H1 (cell line): Measurements from ENCODE around the gene ALG14. TPM values are rescaled to one million over a fixed set of nuclear protein-coding genes. Genes with fewer than 3 reads are reported as not detected.

ENCODE experiments used
- CTCF ChIA-PET: fragments of 300-600 bp; sonication (Branson Sonifier 250); formaldehyde crosslinking; loops from one replicate; lab custom pipeline; 2021; ENCODE audit not compliant: partially characterized antibody; lab: Charles Lee
- POLR2A ChIA-PET: fragments of 300-600 bp; sonication (Branson Sonifier 250); formaldehyde crosslinking; loops from one replicate; lab custom pipeline; 2021; ENCODE audit warnings: inconsistent platforms; ENCODE audit not compliant: partially characterized antibody; lab: Charles Lee
- DNase-seq, 2 experiments: peaks; one replicate each; pipeline versions ENCODE4 v3.0.0 to v3.0.0-alpha.2; 2010 to 2022; ENCODE audit warnings: low spot score in 2 of 2, low read depth in 1 of 2, mixed read lengths in 1 of 2
- FAIRE-seq: peaks from 2 replicates; lab custom pipeline; 2011; peaks lifted over from hg19 to GRCh38; lab: Jason Lieb, UNC
- H2AFZ ChIP-seq: 2 replicates; pipeline ENCODE4 v1.8.1; 2012; ENCODE audit warnings: low read length, inconsistent platforms
- H2AK5ac ChIP-seq: 2 replicates; pipeline ENCODE4 v1.6.1; 2013; ENCODE audit warnings: low read depth, low read length
- H2BK120ac ChIP-seq: replicated peaks from 2 replicates; pipeline ENCODE3; 2013; ENCODE audit warnings: low read depth, low read length, inconsistent platforms
- H2BK12ac ChIP-seq: 2 replicates; pipeline ENCODE4 v1.6.1; 2013; ENCODE audit warnings: low read depth, low read length
- H2BK15ac ChIP-seq: 2 replicates; pipeline ENCODE4 v1.6.1; 2013; ENCODE audit warnings: low read length
- H2BK20ac ChIP-seq: 2 replicates; pipeline ENCODE4 v1.6.1; 2013; ENCODE audit warnings: low read length
- H2BK5ac ChIP-seq: 2 replicates; pipeline ENCODE4 v1.6.1; 2013; ENCODE audit warnings: low read depth, low read length
- H3K14ac ChIP-seq: 2 replicates; pipeline ENCODE4 v1.6.1; 2013; ENCODE audit warnings: inconsistent platforms; ENCODE audit not compliant: insufficient read length
- H3K18ac ChIP-seq: 2 replicates; pipeline ENCODE4 v1.6.1; 2013; ENCODE audit warnings: low read length; ENCODE audit errors: extremely low read depth
- H3K23ac ChIP-seq: 2 replicates; pipeline ENCODE4 v1.6.1; 2013; ENCODE audit warnings: inconsistent platforms; ENCODE audit not compliant: insufficient read length
- H3K23me2 ChIP-seq: 2 replicates; pipeline ENCODE4 v1.6.1; 2013; ENCODE audit warnings: low read depth, low read length
- H3K27ac ChIP-seq: 2 replicates; pipeline ENCODE4 v1.6.1; 2011; ENCODE audit warnings: low read depth, low read length, inconsistent platforms
- H3K27me3 ChIP-seq, 4 experiments: replicated peaks in 1 of 4; 1 replicate in 1 of 4; 2 replicates in 3 of 4; pipeline versions ENCODE4 v1.6.1 to v1.8.1; 2011 to 2013; ENCODE audit warnings: low read length in 3 of 4, mild to moderate bottlenecking in 3 of 4, inconsistent platforms in 2 of 4, mixed read lengths in 2 of 4, moderate library complexity in 1 of 4; ENCODE audit not compliant: control insufficient read depth in 3 of 4, insufficient read depth in 3 of 4; ENCODE audit errors: extremely low read depth in 1 of 4
- H3K36me3 ChIP-seq, 4 experiments: 2 replicates each; pipeline versions ENCODE4 v1.6.1 to v1.8.1; 2011 to 2013; ENCODE audit warnings: mild to moderate bottlenecking in 4 of 4, low read length in 3 of 4, moderate library complexity in 2 of 4, control low read depth in 1 of 4, inconsistent platforms in 1 of 4; ENCODE audit not compliant: insufficient read depth in 4 of 4, control insufficient read depth in 2 of 4
- H3K4ac ChIP-seq: replicated peaks from 2 replicates; pipeline ENCODE3; 2013; ENCODE audit warnings: low read length, low read depth, mixed read lengths, inconsistent platforms; ENCODE audit not compliant: insufficient read length
- H3K4me1 ChIP-seq, 4 experiments: replicated peaks in 1 of 4; 1 replicate in 1 of 4; 2 replicates in 3 of 4; pipeline versions ENCODE4 v1.6.1 to v1.8.1; 2011 to 2013; ENCODE audit warnings: low read length in 3 of 4, inconsistent platforms in 2 of 4, mixed read lengths in 1 of 4; ENCODE audit not compliant: insufficient read depth in 4 of 4, control insufficient read depth in 3 of 4
- H3K4me2 ChIP-seq, 2 experiments: 2 replicates each; pipeline versions ENCODE4 v1.6.1 to v1.8.1; 2011 to 2013; ENCODE audit warnings: low read depth in 2 of 2, low read length in 2 of 2, control low read depth in 1 of 2, inconsistent platforms in 1 of 2, mild to moderate bottlenecking in 1 of 2; ENCODE audit not compliant: insufficient read depth in 1 of 2
- H3K4me3 ChIP-seq, 4 experiments: fragments of 200-600, 300-600 bp in 1 of 4; sonication (generic), shearing (Covaris generic), sonication (Bioruptor Twin) in 1 of 4; 2 replicates each; pipeline versions ENCODE4 v1.5.1 to v1.8.1; 2011 to 2016; ENCODE audit warnings: low read length in 4 of 4, low read depth in 3 of 4, control low read depth in 2 of 4, inconsistent platforms in 2 of 4, mild to moderate bottlenecking in 2 of 4, mixed read lengths in 1 of 4, moderate library complexity in 1 of 4; ENCODE audit not compliant: insufficient read depth in 2 of 4; ENCODE audit errors: extremely low read depth in 1 of 4
- H3K56ac ChIP-seq: replicated peaks from 2 replicates; pipeline ENCODE3; 2013; ENCODE audit warnings: low read depth, mild to moderate bottlenecking, mixed read lengths, low read length, inconsistent platforms; ENCODE audit not compliant: insufficient read length
- H3K79me1 ChIP-seq: 2 replicates; pipeline ENCODE4 v1.6.1; 2013; ENCODE audit warnings: low read depth, low read length, control low read depth
- H3K79me2 ChIP-seq, 2 experiments: 2 replicates each; pipeline versions ENCODE4 v1.6.1 to v1.8.1; 2012 to 2013; ENCODE audit warnings: low read length in 2 of 2, mild to moderate bottlenecking in 2 of 2, inconsistent platforms in 1 of 2; ENCODE audit not compliant: insufficient read depth in 2 of 2, control insufficient read depth in 1 of 2
- H3K9ac ChIP-seq, 4 experiments: replicated peaks in 1 of 4; 1 replicate in 1 of 4; 2 replicates in 3 of 4; pipeline versions ENCODE4 v1.6.1 to v1.8.1; 2011 to 2013; ENCODE audit warnings: low read depth in 3 of 4, low read length in 3 of 4, control low read depth in 2 of 4, mild to moderate bottlenecking in 2 of 4, moderate library complexity in 2 of 4, inconsistent platforms in 1 of 4; ENCODE audit errors: extremely low read depth in 1 of 4
- H3K9me3 ChIP-seq, 2 experiments: 2 replicates each; pipeline versions ENCODE4 v1.6.1 to v1.8.1; 2012 to 2013; ENCODE audit warnings: mild to moderate bottlenecking in 2 of 2, moderate library complexity in 2 of 2, control low read depth in 1 of 2, inconsistent platforms in 1 of 2, low read depth in 1 of 2, low read length in 1 of 2, mixed read lengths in 1 of 2; ENCODE audit not compliant: insufficient read depth in 2 of 2
- H4K20me1 ChIP-seq, 2 experiments: replicated peaks in 1 of 2; 2 replicates each; pipeline versions ENCODE3 to v1.8.1; 2011 to 2013; ENCODE audit warnings: inconsistent platforms in 2 of 2, low read length in 2 of 2, mild to moderate bottlenecking in 1 of 2; ENCODE audit not compliant: insufficient read depth in 2 of 2, control insufficient read depth in 1 of 2
- H4K5ac ChIP-seq: 2 replicates; pipeline ENCODE4 v1.6.1; 2013; ENCODE audit warnings: low read length, low read depth, mixed read lengths, inconsistent platforms; ENCODE audit not compliant: insufficient read length
- H4K8ac ChIP-seq: 2 replicates; pipeline ENCODE4 v1.8.0; 2013; ENCODE audit warnings: mild to moderate bottlenecking, moderate library complexity, low read length, inconsistent platforms; ENCODE audit not compliant: insufficient read depth; ENCODE audit errors: extremely low read depth
- H4K91ac ChIP-seq: replicated peaks from 2 replicates; pipeline ENCODE3; 2013; ENCODE audit warnings: low read length, mixed read lengths, inconsistent platforms; ENCODE audit not compliant: insufficient read length
- BRCA1 ChIP-seq: IDR thresholded peaks from 2 replicates; pipeline ENCODE4 v1.6.1; 2012; ENCODE audit warnings: low read depth, low read length, improper control_type of control experiment
- CREB1 ChIP-seq: IDR thresholded peaks from 2 replicates; pipeline ENCODE4 v1.6.1; 2012; ENCODE audit warnings: inconsistent platforms
- JUN ChIP-seq: IDR thresholded peaks from 2 replicates; pipeline ENCODE4 v1.6.1; 2011; ENCODE audit warnings: low read depth, mild to moderate bottlenecking, improper control_type of control experiment, low read length
- NRF1 ChIP-seq: IDR thresholded peaks from 2 replicates; pipeline ENCODE4 v1.6.1; 2011; ENCODE audit warnings: mild to moderate bottlenecking, low read depth, low read length, improper control_type of control experiment
- RFX5 ChIP-seq: IDR thresholded peaks from 2 replicates; pipeline ENCODE4 v1.6.1; 2011; ENCODE audit warnings: low read depth, low read length, improper control_type of control experiment, borderline replicate concordance
- SIX5 ChIP-seq: IDR thresholded peaks from 2 replicates; pipeline ENCODE4 v1.6.1; 2011; ENCODE audit warnings: mild to moderate bottlenecking, low read depth, low read length
- SP2 ChIP-seq: IDR thresholded peaks from 2 replicates; pipeline ENCODE4 v1.6.1; 2012; ENCODE audit warnings: mild to moderate bottlenecking, low read length, inconsistent platforms
- WGBS, 2 experiments: shearing (Covaris generic) in 1 of 2; methylation state at CpG; one replicate each; pipeline versions ENCODE4 v1.1.6 to v1.1.7; 2013 to 2015; ENCODE audit warnings: low lambda C conversion rate in 2 of 2, mixed read lengths in 2 of 2, inconsistent platforms in 1 of 2, low coverage in 1 of 2, missing lambda C conversion rate in 1 of 2; ENCODE audit not compliant: insufficient replicate concordance in 2 of 2, insufficient coverage in 1 of 2, insufficient read length in 1 of 2; ENCODE audit errors: extremely low coverage in 1 of 2, missing lambda C conversion rate in 1 of 2; 5-methylcytosine and 5-hydroxymethylcytosine counted together
- long read RNA-seq, 2 experiments: library from RNA in 1 of 2; library from capped mRNA in 1 of 2; stranded (forward); transcript quantifications; one replicate each; pipeline ENCODE4 v2.0.0, GENCODE V29; 2021; ENCODE audit warnings: inconsistent platforms in 1 of 2
- polyA minus RNA-seq, 3 experiments: library from RNA; depleted of rRNA, polyadenylated mRNA; stranded (reverse); fragments of >200 nt; gene quantifications; 1 replicate in 2 of 3; 2 replicates in 1 of 3; pipeline ENCODE4 v1.2.3, GENCODE V29; 2011
- polyA plus RNA-seq, 7 experiments: library from polyadenylated mRNA; depleted of rRNA in 3 of 7; stranded (reverse) in 5 of 7; unstranded in 2 of 7; fragments of >200 nt in 5 of 7; fragments of 200-250 nt in 2 of 7; gene quantifications; 1 replicate in 5 of 7; 2 replicates in 1 of 7; 4 replicates in 1 of 7; pipeline versions ENCODE4 v1.2.1 to v1.2.3, GENCODE V29; 2011 to 2013; ENCODE audit warnings: missing spikeins in 2 of 7, mixed read lengths in 2 of 7
- total RNA-seq: library from RNA; stranded (reverse); fragmentation: NEBNext Ultra II Directional; extraction: Animal tissue kit (Norgen Biotek cat#: 25700); gene quantifications from 2 replicates; pipeline ENCODE4 v1.2.1, GENCODE V29; 2021

ALG14 gene
- 1.3 TPM in 2 replicates for total RNA-seq
- 0.67 and 0.95 TPM in 2 replicates for polyA plus RNA-seq (2011; rRNA removed)
- polyA plus RNA-seq (2011; cell fraction: cytosol; rRNA removed), result 1.3 TPM
- 1.2 TPM for polyA plus RNA-seq (2011; cell fraction: nucleus; rRNA removed)
- polyA plus RNA-seq (2012, experiment 1 of 2), result 0.44 to 2.9 TPM (median 1.5 TPM) in 4 replicates
- polyA plus RNA-seq (2012, experiment 2 of 2), result 0.25 TPM
- 2.0 TPM for polyA plus RNA-seq (2013, experiment 1 of 2)
- 2.8 TPM for polyA plus RNA-seq (2013, experiment 2 of 2)
- 1.4 and 2.2 TPM in 2 replicates for polyA minus RNA-seq (2011; rRNA and poly(A)+ RNA removed)
- polyA minus RNA-seq (2011; cell fraction: cytosol; rRNA and poly(A)+ RNA removed), result 0.29 TPM
- 3.0 TPM for polyA minus RNA-seq (2011; cell fraction: nucleus; rRNA and poly(A)+ RNA removed)
- long read RNA-seq, experiment 1, full-length matches to known transcripts, result 3 of 4 reads
- long read RNA-seq, experiment 1, partial matches to known transcripts, result 1 of 4 reads
- long read RNA-seq, experiment 1, other reads (novel, unspliced or antisense), result 0 of 4 reads
- long read RNA-seq, experiment 2, full-length matches to known transcripts, result 19 of 19 reads
- long read RNA-seq, experiment 2, partial matches to known transcripts, result 0 of 19 reads
- long read RNA-seq, experiment 2, other reads (novel, unspliced or antisense), result 0 of 19 reads

DNA sequence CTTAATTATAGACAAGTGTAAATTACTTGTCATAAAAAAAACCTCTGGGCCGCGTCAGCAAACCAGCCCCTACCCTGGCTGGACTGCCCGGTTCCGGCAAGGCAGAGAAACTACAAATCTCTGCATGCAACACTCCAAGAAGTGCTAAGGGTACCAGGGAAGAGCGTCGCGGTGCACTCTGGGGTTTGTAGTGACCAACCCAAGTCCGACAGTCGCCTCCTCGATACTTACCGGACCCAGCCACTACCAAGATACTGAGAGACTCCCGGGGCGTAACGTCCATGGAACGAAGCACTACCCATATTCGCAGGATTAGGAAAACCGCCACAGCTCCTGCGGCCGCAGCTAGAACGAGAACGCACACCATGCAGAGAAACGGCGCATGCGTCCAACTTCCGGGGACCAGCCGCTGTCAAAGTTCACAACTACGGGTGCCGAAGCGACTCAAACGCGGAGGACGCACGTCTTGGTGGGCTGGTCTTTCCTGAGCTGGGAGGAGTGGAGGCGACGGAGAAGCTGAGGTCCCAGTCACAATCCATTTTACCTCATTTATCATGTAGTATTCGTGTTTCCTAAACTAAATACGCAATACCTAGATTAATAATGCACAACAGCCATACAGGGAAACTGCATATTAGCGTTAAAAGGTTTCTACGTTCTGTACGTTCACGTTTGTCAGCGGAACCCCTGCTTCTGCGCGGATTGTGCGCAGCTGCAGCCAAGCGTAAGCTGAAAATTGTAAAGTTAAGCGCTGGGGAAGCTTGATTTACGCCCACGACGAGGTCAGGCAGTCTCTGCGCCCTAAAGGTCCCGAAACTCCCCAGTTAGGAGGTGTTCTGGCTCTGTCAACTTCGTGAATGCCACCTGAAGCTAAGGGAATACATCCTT lies at the start of gene ALG14:
Gene ALG14 (minus strand): TSS at position 420 of the 888 bp plus-strand sequence. CDS start 53 bp downstream, at position 367.
- CTCF ChIA-PET, result interaction anchor here (1.2 to 3.7 kb wide), 4 partner anchors 12 to 161 kb away, joined by 4 to 19 read pairs (median 8); partner anchors contain the start of genes RWDD3 and TLCD4
- H3K23ac ChIP-seq, result no peak within 1 kb of the TSS
- no peak within 1 kb of the TSS for H3K14ac ChIP-seq
- H3K79me1 ChIP-seq, result no peaks in the 10 kb centered on the region
- H3K27me3 ChIP-seq, result no peaks in the 10 kb centered on the region
- peak; percentile 79 to 90 for DNase-seq
- no peaks in the 10 kb centered on the region for H3K36me3 ChIP-seq
- no peak within 1 kb of the TSS for H3K27ac ChIP-seq
- peaks cover 3% of the 10 kb centered on the region for H3K23me2 ChIP-seq
- peak within 1 kb of the TSS; percentile 81 to 95 (median 88) for H3K4me3 ChIP-seq
- no peaks in the 10 kb centered on the region for H3K9me3 ChIP-seq
- no peaks in the 10 kb centered on the region for H3K4me1 ChIP-seq
- 3% methylated on average over 53 of the region's 53 CpGs; no CpG with 5 or more reads in 1 of the 2 experiments for WGBS, 2 experiments
- no peak within 1 kb of the TSS for H2BK20ac ChIP-seq
- peak within 1 kb of the TSS in 3 of 4 experiments; percentile 45 to 65 (median 59); a peak in 3 of 7 replicates for H3K9ac ChIP-seq
- H2BK12ac ChIP-seq, result 0 out of 2 replicates have a peak within 1 kb of the TSS, but pooled peaks have one; percentile 45
- peak within 1 kb of the TSS; percentile 80 for H2BK120ac ChIP-seq
- H4K91ac ChIP-seq, result peak within 1 kb of the TSS; percentile 93
- peak within 1 kb of the TSS; percentile 88 for H3K56ac ChIP-seq
- no peaks in the 10 kb centered on the region for H4K20me1 ChIP-seq
- H3K18ac ChIP-seq, result peak within 1 kb of the TSS; percentile 91; the same call in 1 of the 2 replicates
- peak within 1 kb of the TSS; percentile 92; the same call in 1 of the 2 replicates for H2BK5ac ChIP-seq
- no peak within 1 kb of the TSS for H2AK5ac ChIP-seq
- H4K8ac ChIP-seq, result peak within 1 kb of the TSS; percentile 9
- H2AFZ ChIP-seq, result peak within 1 kb of the TSS; percentile 100
- POLR2A ChIA-PET, result interaction anchor here (1.0 to 1.3 kb wide), 4 partner anchors 11 to 161 kb away, joined by 3 to 4 read pairs (median 3); partner anchors contain the start of genes CNN3, RWDD3 and TLCD4
- H3K79me2 ChIP-seq, result no peaks in the 10 kb centered on the region
- peak within 1 kb of the TSS; percentile 79 to 95 for H3K4me2 ChIP-seq
- peak within 1 kb of the TSS; percentile 57 for H3K4ac ChIP-seq
- H2BK15ac ChIP-seq, result no peak within 1 kb of the TSS; the same call in 1 of the 2 replicates
- peak; percentile 82 for FAIRE-seq
- H4K5ac ChIP-seq, result peak within 1 kb of the TSS; percentile 98
- TF ChIP-seq BRCA1, result no peak
- TF ChIP-seq CREB1, result peak; percentile 55
- peak; percentile 84 for TF ChIP-seq SIX5
- TF ChIP-seq RFX5, result no peak
- no peak for TF ChIP-seq SP2
- peak; percentile 20; the same call in 1 of the 2 replicates for TF ChIP-seq NRF1
- no peak for TF ChIP-seq JUN
